ENCODE data around the gene RPS10. TPM values are rescaled to one million over a fixed set of nuclear protein-coding genes. Genes with fewer than 3 reads are reported as not detected.

RPS10 gene
- total RNA-seq, 1 donor from 2014 or later = 2,903 TPM

- Mint-ChIP-seq H3K27me3 (no peaks in the 10 kb centered on the region), H3K4me3 (no peak overlapping the region), H3K9me3 (peaks cover 3% of the 10 kb centered on the region), H3K36me3 (ENCODE audit: low read depth) (no peaks in the 10 kb centered on the region), H3K4me1 (peaks cover 5% of the 10 kb centered on the region), H3K27ac (no peak overlapping the region)
- DNase-seq = no peak
- POLR2A ChIA-PET = no interaction called here
- CTCF ChIA-PET = interaction anchor here (1.0 kb wide), 1 partner anchor 708 kb away, joined by 3 read pairs; no protein-coding TSS in a partner anchor
- ATAC-seq (ENCODE audit: low read depth) = no peak
- TF ChIP-seq CTCF (IDR thresholded peaks at IDR 0.05) = no peak
- intact Hi-C loops (cut with micrococcal nuclease) = no loop called here
These were observed 13.6 kb upstream of the RPS10 start for GRCh38 chr6:34439442-34439841.

- intact Hi-C loops (cut with micrococcal nuclease) = no loop called here
- H3K9me3 Mint-ChIP-seq = peaks cover 3% of the 10 kb centered on the region
- ChIA-PET POLR2A (interaction anchor here (0.7 kb wide), 1 partner anchor 21 kb away, joined by 3 read pairs; no protein-coding TSS in a partner anchor), CTCF (interaction anchor here (0.7 to 1.0 kb wide), 2 partner anchors 707 to 709 kb away, joined by 3 read pairs; no protein-coding TSS in a partner anchor)
- DNase-seq = no peak
- no peak overlapping the region for H3K27ac Mint-ChIP-seq
- no peaks in the 10 kb centered on the region for H3K27me3 Mint-ChIP-seq
- no peak for ATAC-seq (ENCODE audit: low read depth)
- TF ChIP-seq CTCF (IDR thresholded peaks at IDR 0.05) = no peak
- H3K4me1 Mint-ChIP-seq = peaks cover 5% of the 10 kb centered on the region
- H3K36me3 Mint-ChIP-seq (ENCODE audit: low read depth) = no peaks in the 10 kb centered on the region
- H3K4me3 Mint-ChIP-seq = no peak overlapping the region
These were observed 12.8 kb upstream of the RPS10 start for GRCh38 chr6:34438705-34439104.

GRCh38 chr6:34437644-34437970 lies 11.7 kb upstream of the RPS10 start:
- CTCF ChIA-PET = interaction anchor here (0.5 kb wide), 1 partner anchor 172 kb away, joined by 3 read pairs; no protein-coding TSS in a partner anchor
- H3K9me3 Mint-ChIP-seq = peaks cover 3% of the 10 kb centered on the region

GRCh38 chr6:34436803-34437643 lies 11.2 kb upstream of the RPS10 start:
- Mint-ChIP-seq H3K27me3 (no peaks in the 10 kb centered on the region), H3K27ac (no peak overlapping the region), H3K4me3 (no peak overlapping the region), H3K36me3 (ENCODE audit: low read depth) (no peaks in the 10 kb centered on the region), H3K9me3 (peaks cover 3% of the 10 kb centered on the region), H3K4me1 (peaks cover 5% of the 10 kb centered on the region)
- intact Hi-C loops (cut with micrococcal nuclease) = no loop called here
- CTCF ChIA-PET = no interaction called here
- POLR2A ChIA-PET = interaction anchor here (0.6 kb wide), 1 partner anchor 34 kb away, joined by 3 read pairs; no protein-coding TSS in a partner anchor
- TF ChIP-seq CTCF (IDR thresholded peaks at IDR 0.05) = no peak
- no peak for ATAC-seq (ENCODE audit: low read depth)
- no peak for DNase-seq

More at GRCh38 chr6:34437644-34437970, 11.7 kb upstream of the RPS10 start:
- TF ChIP-seq CTCF (IDR thresholded peaks at IDR 0.05) = no peak
- intact Hi-C loops (cut with micrococcal nuclease) = no loop called here
- DNase-seq (no peak), ATAC-seq (ENCODE audit: low read depth) (no peak)
- H3K27ac Mint-ChIP-seq = no peak overlapping the region
- POLR2A ChIA-PET = interaction anchor here (0.6 kb wide), 1 partner anchor 33 kb away, joined by 3 read pairs; no protein-coding TSS in a partner anchor
- peaks cover 5% of the 10 kb centered on the region for H3K4me1 Mint-ChIP-seq
- no peaks in the 10 kb centered on the region for H3K36me3 Mint-ChIP-seq (ENCODE audit: low read depth)
- H3K27me3 Mint-ChIP-seq = no peaks in the 10 kb centered on the region
- no peak overlapping the region for H3K4me3 Mint-ChIP-seq

GRCh38 chr6:34435916-34436315 lies 10.0 kb upstream of the RPS10 start:
- no peak overlapping the region for H3K4me3 Mint-ChIP-seq
- no peaks in the 10 kb centered on the region for H3K4me1 Mint-ChIP-seq
- ATAC-seq (ENCODE audit: low read depth) (no peak), DNase-seq (no peak)
- peaks cover 3% of the 10 kb centered on the region for H3K9me3 Mint-ChIP-seq
- no peak for TF ChIP-seq CTCF (IDR thresholded peaks at IDR 0.05)
- no peak overlapping the region for H3K27ac Mint-ChIP-seq
- no peaks in the 10 kb centered on the region for H3K27me3 Mint-ChIP-seq
- intact Hi-C loops (cut with micrococcal nuclease) = no loop called here
- H3K36me3 Mint-ChIP-seq (ENCODE audit: low read depth) = no peaks in the 10 kb centered on the region
- POLR2A ChIA-PET = no interaction called here
- CTCF ChIA-PET = no interaction called here

All from activated B cell treated with CpG ODN at 0.5 μM for 24 hours (primary cell).